GM03348 (cell line): ENCODE data around the gene ITGAL.

Source experiments
- DNase-seq: peaks from one replicate; pipeline ENCODE4 v3.0.0; 2012; ENCODE audit warnings: low spot score

The ITGAL gene

GRCh38 chr16:30541502-30542329 is 69.2 kb downstream of the ITGAL start:
- DNase-seq = peak; percentile 63

DNA sequence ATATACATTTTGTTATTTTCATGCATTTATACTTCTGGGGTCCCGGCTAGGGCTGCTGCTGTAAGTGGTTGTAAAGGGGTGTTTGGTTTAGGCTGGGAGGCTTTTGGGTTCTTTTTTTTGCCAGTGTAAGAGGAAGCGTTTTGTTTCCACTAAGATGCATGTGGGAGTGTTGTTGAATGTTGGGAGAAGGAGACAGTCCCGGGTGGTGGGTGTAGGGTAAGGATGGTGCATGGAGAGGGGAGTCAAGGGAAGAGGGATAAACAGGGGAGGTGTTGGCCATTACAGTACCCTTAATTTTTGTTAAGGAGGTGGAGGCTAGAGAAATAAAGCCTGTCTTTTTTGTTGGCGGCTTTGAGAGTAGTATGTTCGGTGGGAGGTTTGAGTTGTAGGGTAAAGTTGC is 70.5 kb downstream of the ITGAL start:
- DNase-seq = no peak

GRCh38 chr16:30546115-30546514 is 73.6 kb downstream of the ITGAL start:
- DNase-seq = no peak

DNA sequence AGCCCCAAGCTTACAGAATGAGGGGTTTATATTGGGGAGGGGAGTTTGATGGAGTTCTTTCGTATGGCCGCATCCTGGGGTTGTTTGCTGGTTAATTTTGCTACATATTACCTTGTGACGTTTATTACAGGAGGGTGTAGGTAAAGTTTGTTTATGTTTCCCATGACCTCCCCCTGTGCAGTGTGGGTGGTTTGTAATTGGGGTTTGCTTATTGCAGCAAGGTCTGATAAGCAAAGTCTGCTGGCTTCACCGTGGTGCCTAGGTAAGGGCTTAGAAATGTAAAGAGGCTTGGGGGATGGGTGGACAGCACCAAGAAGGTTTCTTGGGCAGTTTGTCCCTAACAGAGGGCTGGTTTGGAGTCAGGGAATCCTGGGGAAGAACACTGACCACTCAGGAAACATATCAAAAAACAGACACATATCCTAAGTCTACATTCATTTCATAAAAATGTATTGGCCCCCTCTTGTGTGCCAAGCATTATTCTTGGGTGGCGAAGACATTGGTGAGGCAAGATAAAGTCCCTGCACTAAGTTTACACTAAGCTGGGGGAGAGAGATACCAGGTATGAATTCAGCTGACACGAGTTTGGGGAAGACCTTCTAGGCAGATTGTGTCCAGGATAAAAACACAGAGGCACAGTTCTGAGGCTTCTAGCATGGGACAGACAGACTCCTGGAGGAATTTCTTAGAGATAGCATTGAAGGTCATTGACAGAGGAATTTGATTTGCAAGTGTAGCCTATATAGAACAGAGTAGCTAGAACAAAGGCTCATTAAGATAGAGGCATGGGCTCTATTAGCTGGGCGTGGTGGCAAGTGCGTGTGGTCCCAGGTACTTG is 76.1 kb downstream of the ITGAL start:
- DNase-seq = no peak

DNA sequence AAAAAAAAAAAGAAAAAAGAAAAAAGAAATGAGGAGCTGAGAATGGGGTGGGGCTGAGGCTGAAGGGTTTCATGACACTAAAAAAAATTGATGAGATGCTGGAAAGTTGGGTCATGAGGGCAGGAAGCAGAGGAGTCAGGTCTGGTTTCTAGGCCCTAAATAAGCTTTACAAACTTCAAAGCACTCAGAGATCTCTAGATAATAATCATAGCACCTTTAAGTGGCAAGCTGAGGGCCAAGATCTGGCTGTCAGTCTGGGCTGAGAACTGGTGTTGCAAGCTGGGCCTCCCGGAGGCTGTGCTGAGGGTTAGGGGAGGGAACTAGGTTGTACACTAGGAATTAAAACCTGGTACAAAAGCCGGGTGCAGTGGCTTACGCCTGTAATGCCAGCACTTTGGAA is 79.2 kb downstream of the ITGAL start:
- no peak for DNase-seq

DNA sequence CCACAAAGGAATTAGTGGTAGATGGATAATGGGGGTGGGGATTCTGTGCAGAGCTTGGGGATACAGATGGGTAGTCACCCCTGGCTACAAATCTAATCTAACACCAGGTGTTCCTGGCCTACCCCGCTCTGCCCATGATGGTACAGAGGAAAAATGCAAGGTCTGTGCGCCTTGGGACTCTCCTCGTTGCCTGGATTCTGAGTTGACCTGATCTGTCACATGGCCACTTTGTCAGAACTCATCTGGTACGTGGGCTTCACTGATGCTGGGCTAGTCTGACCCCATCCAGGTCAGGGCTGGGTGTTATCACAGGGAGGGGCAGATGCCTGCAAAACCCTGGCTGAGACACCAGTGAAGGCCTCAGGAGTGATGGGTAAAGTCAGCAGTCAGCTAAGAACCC is 80.4 kb downstream of the ITGAL start:
- DNase-seq = no peak

GRCh38 chr16:30553393-30553899 is 80.9 kb downstream of the ITGAL start:
- DNase-seq = no peak

- no peak for DNase-seq
These were observed 82.2 kb downstream of the ITGAL start for GRCh38 chr16:30554557-30555314.

DNA sequence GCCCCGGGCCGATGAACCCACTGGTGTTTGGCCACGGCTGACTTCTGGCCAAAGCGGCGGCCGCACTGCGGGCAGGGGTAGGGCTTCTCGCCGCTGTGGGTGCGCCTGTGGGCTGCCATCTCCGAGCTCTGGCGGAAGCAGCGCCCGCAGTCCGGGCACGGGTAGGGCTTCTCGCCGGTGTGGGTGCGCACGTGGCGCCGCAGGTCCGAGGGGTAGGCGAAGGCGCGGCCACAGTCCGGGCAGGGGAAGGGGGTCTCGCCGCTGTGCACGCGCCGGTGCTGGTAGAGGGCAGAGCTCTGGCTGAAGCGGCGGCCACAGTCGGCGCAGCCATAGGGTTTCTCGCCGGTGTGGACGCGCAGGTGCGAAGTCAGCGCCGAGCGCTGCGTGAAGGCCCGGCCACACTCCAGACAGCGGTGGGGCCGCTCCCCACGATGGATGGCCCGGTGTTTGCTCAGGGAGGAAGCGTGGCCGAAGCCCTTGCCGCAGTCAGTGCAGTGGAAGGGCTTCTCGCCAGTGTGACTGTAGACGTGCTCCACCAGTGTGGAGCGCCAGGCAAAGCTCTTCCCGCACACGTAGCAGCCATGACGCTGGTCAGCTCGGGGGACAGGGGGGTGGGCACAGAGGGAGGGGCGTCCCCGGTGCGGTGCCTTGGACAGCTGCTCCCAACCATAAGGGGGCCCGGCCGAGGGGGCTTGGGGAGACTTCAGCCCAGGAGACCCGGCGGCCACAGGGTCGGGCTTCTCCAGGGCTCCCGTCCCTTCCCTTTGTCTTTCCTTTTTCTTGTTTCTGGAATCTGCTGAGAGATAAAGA is 83.0 kb downstream of the ITGAL start:
- DNase-seq = no peak

- DNase-seq = no peak
These were observed 83.6 kb downstream of the ITGAL start for GRCh38 chr16:30556125-30556473.

- DNase-seq = peak; percentile 24
These were observed 85.1 kb downstream of the ITGAL start for GRCh38 chr16:30557707-30557956.

DNA sequence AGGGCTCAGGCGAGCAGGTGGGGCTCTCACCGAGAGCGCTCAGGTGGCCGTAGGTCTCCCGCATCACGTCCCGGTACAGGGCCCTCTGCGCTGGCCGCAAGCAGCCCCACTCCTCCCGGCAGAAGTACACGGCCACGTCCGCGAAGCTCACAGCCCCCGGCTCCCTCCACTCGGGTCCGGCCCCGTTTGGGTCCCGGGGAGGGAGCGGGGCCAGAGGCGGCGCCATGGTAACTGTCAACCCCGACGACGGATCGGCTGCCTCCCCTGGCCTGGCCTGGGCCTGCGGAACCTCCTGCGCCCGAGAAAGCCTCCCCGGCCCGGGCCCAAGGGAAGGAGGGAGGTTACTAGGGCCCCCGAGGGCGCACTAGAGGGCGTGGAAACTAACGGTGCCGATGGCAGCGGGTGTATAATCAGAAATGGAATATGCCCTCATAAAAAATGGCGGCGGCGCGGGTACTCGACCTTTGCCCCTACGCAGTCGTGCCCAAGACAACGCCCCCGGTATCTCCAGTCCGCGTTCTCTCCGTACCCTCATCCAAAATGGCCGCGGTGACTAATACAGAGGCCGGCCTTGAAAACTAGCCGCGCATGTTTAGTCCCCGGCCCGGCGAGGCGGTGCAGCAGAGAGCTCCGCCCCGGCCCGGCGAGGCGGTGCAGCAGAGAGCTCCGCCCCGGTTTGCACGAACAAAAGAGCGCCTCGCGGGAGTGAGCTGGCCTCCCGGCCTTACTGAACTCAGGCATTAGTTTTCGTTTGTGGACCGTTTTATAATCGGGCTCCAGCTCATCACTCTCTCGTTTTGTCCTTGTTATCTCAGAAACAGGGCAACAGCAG is 85.6 kb downstream of the ITGAL start, which contains the start of gene ZNF764:
ZNF764 (minus strand) TSS at position 418 of the 832 bp plus-strand sequence; CDS start at position 226, 192 bp downstream.
- peak; percentile 96 for DNase-seq

- DNase-seq = no peak
These were observed 86.3 kb downstream of the ITGAL start for GRCh38 chr16:30558789-30559377.

DNA sequence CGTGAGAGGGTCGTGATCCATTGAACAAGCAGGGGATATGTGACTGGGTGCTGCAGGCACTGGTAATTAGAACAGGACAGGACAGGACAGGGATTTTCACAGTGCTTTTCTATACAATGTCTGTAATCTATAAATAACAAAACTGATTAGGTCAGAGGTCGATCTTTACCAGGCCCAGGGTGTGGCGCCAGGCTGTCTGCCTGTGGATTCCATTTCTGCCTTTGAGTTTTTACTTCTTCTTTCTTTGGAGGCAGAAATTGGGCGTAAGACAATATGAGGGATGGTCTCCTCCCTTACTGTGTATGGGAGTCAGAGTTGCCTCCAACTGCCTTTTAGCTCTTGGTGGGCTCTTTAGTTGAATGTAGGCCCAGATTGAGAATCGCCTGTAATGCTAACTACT is 87.1 kb downstream of the ITGAL start:
- no peak for DNase-seq

DNA sequence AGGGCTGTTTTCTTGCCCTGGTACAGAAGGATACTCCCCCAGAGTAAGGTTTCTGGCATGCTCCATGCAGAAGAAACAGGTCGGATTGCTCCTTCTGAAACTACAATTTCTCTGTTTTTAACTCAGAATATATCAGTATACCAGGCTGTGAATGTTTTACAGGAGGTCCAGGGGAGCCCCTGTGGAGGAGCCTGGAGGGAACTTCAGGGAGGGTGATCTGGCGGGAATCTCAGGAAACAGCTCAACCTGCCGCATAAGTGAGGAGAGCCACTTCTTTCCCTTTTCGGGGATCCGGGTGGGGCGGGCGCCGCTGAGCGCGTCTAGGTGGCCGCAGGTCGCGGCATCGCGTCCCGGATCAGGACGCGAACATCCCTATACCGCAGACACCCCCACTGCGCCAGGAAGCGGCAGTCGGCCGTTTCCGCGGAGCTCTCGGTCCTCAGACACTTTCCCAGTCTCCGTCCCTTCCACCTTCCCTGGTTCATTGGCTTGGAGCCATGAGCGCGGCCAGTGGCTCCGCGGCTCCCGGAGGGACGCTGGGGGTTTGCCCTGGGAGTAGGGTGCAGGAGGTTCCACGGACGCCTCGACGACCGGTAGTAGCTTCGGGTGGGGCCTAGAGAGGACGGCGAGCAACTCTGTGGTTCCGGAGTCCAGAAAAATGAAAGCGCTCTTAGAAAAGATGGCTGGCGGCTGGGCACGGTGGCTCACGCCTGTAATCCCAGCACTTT is 88.7 kb downstream of the ITGAL start:
- peak; percentile 41 for DNase-seq

GRCh38 chr16:30562021-30562420 is 89.5 kb downstream of the ITGAL start:
- no peak for DNase-seq

GRCh38 chr16:30565526-30565925 is 93.0 kb downstream of the ITGAL start:
- no peak for DNase-seq

DNA sequence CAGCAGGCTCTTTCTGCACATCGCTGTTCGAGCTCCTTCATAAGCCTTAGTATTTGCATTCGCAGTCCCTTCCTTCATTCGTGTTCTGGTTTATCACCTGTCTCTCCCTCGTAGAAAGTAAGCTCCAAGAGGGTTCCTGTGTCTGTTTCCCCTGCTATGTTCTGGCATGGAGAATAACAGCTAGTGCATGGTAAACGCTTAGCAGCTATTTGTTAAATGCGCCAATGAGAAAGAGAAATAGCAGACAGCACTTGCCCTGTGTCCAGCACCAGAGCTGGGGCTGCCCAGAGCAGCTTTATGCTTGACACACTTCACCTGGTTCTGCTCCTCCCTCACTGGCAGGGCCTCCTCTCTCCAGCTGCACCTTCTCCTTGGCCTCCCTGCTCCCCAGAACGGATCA is 93.4 kb downstream of the ITGAL start:
- no peak for DNase-seq

GRCh38 chr16:30566531-30566930 is 94.0 kb downstream of the ITGAL start:
- no peak for DNase-seq
